ENCODE results near the gene ACY1. TPM values are rescaled to one million over a fixed set of nuclear protein-coding genes. Genes with fewer than 3 reads are reported as not detected.
A peak's percentile ranks its signal among the peaks of the same experiment; 100 is the strongest.

Gene ACY1
- polyA plus RNA-seq, 10 donors, result 8.9 to 15.1 (median 13.2) TPM

DNA sequence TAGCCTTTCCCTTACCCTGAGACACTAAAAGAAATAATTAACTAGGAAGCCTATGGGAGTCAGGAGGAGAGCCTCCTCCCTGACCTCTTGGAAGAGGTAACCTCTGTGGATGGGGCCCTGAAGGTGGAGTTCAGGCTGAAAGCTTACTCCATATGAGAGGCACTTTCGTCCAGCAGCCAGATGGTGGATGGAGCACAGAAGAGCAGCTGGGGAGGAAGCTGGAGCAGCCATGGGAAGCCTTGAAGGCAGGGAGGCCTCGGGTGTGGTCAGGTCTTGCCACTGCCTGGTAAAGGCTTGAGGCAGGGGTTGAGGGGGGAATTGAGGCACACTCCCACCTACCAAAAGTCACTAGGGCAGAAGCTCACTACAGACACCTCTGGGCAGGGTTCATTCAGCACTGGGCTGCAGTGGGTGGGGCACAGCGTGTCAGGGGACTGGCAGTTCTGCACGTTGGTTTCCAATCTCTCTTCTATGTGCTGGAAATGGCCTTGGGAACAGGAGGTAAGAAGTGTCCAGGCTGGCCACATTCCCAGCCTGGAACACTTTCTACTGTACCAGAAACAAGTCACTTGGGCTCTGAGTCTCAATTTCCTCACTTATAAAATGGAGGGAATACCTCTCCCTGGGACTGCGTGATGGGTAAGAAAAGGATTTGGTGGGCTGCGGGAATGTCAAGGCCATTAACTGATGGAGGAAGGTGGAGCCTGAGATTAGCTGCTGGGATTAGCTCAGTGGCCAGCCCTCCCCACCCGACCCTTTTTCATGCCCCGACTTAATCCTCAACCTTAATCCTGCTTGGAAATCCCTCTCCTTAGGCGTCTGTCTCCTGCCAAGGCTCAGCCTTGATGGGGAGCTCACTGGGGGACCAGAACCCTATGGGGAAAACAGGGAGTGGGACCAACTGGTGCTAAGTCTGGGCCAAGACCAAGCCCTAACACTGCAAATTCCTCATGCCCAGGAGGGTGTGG, 21.4 kb upstream of the ACY1 start:
- no peak for DNase-seq

DNA sequence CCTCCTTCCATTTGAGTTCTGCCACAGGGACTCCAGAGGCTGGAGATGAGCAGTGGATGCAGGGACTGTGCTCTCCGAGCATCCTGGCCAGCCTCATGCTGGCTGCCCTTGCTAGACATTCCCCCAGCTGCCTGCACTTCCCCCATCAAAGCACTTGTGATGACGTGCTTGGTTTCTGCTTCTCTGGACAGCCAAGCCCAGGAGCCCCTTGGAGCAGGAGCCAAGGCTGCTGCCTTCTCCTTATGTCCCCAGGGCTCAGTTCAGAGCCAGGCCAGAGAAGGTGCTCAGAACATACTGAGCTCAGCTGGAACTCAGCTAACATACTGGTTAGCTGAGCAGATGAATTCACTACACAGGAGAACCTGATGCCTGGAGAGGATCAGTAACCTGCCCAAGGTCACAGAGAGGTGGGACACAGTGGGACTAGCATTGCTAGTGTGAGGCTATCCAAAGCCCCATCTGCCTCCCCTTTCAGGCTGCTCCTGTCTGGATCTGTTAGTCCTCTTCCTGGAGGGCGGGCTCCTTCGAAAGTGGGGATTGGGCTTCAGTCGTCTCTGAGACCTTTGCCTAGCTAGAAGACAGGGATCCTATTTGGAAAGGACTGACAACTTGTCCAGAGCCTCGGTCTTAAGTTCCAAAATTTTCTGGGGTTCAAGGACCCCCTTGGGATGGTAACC, 20.3 kb upstream of the ACY1 start:
- DNase-seq, result peak in 1 of 3 donors; percentile 70

DNA sequence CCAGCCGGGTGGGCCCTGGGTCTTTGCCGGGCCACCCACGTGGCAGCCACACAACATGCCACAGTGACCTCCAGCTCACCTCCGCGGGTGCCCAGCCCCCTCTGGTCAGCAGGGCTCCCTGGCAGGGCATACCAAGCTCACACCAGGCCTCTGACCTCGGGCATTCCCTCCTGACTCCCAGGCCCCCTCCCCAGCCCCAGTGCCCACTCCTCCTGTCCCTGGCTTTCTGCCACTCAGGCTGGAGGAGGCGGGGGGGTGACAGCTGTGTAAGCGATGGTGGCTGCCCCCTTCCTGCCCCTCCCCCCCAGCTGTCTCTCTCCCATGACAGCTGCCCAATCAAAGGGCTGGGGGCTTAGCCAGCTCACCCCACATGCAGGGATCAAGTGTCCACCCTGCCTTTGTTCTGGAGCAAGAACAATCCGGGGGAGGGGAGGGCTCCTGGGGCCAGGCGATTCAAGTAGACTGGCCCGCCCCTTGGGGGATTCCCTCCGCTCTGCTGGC, 19.3 kb upstream of the ACY1 start:
- peak in 2 of 3 donors; percentile 67 to 69 for DNase-seq

DNA sequence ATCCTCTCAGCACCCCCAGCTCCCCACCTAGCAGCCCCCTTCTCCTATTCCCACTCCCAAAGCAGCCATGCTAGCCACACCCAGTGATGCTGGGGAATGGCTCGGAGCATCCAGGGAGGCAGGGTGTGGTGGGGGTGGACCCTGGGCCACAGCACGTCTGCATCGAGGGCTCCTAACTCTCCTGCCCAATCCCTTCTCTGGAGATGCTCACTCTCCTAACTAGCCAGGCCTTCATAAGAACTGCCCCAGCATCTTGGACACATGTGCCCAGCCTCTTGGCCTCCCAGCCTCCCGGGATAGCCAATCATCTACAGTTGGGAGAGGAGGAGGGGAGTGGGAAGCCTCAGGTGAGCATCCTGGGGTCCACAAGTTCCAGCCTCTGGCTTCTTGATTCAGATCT, 18.8 kb upstream of the ACY1 start:
- no peak for DNase-seq

DNA sequence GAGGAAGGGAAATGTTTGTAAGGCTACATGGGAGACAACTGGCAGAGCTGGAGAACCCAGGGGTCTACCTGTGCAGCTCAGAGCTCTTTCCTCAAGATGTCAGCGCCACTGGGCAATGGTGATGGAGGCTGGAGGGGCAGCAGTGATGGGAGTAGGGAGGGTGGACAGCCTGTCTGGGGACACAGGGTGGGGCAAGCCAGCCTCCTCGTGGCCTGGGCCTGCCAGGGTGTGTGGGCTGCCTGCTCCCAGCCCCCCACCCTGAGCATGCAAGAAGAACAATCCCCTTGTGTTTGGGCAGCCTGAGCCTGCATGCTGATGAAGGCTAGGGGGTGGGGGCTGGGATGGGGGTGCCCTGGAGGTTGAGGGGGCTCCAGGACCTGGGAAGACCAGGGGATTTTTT, 17.3 kb upstream of the ACY1 start:
- DNase-seq, result no peak

DNA sequence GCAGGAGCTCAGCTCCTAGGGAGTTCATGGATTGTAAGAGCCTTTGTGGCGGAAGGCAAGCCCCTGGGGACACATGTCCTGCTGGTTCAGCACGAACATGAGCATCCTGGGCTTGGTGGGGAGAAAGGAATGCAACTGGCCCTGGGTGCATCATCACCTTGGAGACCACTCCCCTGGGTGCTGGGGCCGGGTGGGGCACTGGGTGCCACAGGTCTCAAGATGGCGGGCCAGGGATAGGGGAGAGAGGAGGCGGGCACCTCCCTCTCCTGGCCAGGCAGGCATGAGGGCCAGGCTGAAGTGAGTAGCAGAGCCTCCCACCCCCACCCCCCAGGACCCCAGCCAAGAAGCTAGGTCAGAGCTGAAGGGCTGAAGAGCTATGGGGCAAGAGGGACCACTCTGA, 16.8 kb upstream of the ACY1 start:
- no peak for DNase-seq

DNA sequence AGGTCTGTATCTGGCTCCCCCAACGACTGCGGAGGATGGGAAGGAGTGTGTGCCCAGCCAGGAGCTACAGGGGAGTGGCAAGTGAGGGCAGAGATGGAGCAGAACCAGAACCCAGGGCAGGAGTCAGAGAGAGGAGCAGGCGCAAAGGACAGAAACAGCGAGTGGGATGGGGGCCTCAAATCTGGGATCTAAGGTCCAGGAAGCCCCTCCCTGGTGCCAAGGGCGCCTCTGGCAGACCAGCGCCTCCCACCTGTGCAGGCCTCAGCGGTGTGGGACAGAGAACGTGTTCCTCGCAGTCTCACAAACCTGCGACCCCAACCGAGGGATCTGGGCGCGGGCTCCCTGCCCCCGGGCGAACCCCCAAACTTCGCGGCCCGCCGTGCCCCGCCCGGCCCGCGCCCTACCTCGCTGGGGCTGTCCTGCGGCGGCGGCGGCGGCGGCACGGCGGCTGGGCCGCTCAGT, 16.4 kb upstream of the ACY1 start:
- peak in 1 of 3 donors; percentile 60 for DNase-seq

DNA sequence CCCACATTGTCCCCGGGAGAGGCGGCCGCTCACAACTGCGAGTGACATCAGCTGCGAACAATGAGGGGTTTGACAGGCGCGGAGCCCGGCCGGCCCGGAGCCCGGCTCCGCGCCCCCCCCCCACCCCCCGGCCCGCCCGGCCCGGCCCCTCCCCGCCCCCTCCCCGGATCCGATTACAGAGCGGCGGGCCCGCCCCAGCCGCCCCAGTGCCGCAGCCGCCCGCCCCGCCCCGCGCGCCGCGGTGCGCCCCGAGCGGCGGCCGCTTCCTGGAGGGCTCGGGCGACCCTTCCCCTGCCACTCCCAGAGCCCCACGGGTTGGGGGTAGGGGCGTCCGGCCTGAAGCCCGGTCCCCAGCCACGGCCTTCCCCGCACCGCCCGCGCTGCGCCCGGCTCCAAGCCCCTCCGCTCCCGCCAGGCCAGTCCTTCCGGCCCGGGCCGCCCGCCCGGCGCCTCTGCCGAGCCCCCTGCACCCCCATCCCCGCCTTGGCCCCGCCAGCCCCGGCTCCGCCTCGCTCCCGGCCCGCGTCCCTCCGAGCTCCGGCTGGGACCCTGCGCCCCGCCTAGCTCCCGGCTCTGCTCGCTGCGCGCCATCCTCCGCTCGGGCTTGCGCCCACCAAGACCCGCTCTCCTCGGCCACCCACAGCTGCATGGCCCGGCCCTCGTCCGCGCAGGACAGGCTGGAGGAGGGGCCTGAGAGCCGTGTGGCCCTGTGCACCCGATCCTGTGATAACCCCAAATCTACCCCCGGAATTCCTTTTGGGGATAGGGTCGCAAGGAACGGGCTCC, 15.8 kb upstream of the ACY1 start, which contains the start of gene PCBP4:
Gene PCBP4 (minus strand): TSS at position 71 of the 786 bp plus-strand sequence. CDS start 6,214 bp downstream, outside the sequence.
- DNase-seq, result peak in 2 of 3 donors; percentile 75 to 88

DNA sequence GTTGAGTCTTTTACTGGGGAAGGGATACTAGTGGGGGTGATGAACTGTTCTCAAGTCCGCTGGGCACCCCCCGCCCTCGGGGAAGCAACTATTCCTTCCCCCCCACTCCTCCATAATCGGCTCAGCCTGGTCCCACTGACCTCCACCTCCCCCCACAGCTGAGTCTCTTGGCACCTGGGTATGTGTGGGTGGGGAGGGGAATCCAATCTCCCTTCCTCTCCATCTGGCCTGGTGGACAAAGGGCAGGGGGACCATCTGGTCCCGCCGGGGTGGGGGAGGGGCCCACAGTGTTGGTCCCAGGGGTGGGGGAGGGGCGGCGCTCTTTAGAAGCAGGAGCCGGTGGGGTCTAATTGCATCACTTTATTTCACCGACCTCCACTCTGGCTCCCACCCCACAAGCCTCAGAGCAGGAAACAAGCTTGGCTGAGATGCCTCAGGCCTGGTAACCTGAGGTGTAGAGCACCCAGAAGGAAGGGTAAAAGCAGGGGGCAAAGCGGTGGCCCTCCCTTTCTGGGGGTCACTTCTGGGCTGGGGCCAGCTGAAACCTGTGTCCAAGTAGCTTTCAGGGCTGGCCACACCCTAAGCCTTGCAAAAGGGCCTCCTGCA, 15.1 kb upstream of the ACY1 start:
- DNase-seq, result no peak

DNA sequence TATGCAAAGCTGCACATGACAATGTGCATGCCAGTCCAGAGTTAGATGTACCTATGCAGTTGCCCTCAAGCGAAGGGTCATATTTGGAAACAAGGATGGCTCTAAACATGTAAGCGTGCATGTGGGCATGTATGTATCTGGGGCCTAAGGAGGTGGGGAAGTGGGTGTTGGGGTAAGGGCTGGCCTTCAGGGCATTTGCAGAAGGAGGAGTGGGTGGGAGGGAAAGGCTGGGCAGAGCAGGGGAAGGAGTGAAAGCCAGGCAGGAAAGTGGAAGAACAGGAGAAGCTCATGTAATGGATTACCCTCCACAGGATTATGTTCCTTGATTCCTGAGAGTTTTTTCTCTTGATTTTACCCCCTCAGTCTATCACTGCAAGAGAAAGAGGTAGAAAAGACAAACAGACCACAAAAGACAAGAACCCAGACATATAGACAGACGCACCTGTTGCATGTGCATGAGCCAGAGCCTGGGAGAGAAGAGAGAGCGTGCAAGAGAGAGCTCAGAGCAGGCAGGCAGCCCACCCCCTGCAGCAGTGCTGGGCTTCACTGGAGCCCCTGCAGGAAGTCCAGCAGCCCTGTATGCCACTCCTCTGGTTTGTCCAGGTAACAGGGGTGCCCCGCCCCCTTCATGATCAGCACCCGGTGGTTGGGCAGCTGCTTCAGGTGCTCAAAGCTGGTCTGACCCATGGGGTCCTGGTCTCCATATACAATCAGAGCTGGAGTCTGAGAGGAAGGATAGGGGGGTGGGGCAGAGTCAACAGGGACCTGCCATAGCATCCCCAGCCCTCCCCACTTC, 14.3 kb upstream of the ACY1 start:
- DNase-seq, result no peak

DNA sequence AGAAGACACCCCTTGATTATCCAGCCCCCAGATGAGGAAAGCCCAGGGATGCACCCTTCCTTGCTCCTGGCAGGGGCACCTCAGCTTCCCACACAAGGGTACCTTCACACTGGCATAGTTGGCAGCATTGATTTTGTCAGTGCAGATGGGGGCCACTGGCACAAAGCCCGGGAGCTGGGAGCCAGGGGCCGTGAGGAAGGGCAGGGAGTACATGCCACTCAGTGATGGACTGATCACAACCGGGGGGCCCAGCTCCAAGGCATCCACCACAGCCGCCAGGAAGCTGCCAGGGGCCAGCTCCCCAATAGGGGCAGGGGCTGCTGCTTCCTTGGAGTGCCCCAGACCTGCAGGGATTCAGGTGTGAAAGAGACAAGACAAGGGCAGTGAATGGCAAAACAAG, 13.5 kb upstream of the ACY1 start:
- DNase-seq, result no peak

DNA sequence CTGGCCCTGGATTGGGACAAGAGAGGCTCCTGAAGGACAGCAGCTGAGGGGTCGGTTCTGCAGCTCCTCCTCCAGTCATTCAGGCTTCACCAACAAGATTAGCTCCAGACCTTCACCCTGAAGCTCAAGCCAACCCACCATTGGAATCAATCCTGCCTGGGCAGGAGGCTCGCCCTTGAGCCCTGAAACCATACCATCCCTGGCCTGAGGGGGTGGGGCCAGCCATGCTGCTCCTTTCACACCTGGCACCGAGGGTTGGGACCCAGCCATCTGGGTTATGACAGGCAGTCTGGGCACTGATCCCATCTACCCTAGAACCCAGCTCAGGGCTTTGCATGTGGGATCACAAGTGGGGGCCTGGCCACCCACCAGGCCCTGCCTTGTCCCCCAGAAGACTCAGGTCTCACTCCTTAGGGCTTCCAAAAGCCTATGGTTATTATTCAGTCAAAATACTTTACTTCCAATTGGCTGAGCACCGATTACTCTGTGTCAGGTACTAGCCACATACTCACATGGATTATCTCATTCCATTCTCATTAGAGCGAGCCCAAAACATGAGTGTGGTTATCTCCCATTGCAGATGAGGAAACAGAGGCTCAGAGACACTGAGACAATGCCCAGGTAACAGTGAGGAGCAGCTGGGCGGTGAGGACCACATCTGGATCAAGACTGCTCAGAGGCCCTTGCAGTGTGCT, 12.6 kb upstream of the ACY1 start:
- DNase-seq, result no peak

DNA sequence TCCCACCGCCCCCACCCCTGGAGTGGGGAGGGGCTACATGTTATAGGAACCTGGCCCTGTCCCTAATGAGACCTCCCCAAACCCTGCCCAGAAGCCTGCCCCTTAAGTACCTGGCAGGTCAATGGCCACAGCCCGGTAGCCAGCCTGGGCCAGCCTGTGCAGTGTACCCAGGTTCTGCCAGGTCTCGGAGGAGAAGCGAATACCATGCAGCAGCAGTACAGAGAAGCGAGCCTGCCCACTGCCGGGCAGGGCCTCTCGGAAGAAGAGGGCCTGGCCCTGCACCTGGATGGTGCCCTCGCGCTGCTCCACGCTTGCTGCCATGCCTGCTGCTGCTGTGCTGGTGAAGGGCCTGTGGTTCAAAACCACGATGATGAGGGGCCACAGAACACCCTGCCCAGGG, 12.0 kb upstream of the ACY1 start:
- DNase-seq, result no peak

DNA sequence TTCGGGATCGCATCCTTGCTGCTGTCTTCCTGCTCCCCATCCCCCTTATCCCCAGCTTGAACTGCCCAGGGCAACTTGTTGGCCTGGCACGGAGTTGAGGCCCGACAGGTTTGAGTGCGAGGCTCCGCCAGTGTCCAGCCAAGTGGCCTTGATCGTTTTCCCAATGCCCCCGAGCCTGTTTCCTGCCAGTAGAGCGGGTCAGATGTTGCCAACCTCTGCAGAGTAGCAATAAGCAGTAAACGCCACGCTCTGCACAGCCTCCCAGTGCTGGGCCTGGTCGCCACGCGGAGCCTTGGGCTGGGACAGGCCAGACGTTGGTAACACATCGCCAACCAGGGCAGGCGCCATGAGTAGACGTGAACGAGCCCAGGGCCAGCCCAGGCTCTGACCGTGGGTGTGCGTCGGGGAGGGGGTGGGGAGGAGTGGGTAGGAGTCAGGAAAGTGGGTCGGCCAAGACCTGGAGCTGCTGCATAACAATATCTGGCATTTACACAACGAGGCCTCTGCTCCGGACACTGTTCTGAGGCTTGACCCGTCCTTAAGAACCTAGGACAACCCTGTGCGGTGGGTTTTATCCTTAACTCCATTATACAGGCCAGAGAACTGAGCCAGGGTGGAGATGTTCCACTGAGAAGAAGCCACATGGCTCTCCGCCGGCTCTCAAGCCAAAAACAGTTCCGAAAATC, 8.9 kb upstream of the ACY1 start:
- DNase-seq, result no peak

DNA sequence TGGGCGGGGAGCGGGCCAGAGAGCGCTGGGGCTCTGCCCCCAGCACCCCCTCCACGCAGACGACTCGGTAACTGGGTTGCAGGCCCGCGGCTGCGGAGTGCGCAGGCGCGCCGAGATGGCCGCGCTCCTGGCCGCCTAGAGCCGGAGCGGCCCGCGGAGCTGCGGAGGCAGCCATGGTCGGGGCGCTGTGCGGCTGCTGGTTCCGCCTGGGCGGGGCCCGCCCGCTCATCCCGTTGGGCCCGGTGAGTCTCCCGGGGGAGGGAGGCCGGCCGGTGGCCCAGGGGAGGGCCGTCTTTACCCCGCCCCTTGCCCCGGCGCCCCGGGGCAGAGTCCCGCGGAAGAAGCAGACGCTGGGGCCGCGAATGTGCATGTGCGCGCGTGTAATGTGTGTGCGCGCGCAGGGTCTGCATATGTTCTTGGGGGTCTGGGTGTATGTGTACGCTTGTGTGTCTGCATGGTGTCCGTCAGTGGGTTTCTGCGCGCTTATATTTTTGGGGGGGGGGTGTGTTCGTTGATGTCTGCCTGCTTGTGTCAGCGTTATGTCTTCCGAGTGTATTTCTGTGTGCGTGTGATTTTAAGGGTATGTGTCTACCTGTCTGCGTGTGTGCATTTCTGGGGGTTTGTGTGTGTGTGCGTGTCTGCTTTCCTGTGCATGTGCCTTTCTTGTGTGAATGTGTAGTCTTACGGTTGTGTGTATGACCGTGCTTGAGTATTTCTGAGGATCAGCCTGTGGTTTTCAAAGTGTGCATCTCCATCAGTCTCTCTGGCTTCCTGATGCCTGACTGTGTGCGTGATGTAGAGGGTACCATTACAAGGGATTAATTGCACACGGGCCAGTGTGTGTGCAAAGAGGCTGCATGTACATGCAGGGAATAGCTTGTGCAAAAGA, 8.1 kb upstream of the ACY1 start, which contains the start of gene ABHD14A:
Gene ABHD14A (plus strand): TSS at position 102 of the 889 bp plus-strand sequence. CDS start 72 bp downstream, at position 174.
- peak in 2 of 3 donors; percentile 85 to 91 for DNase-seq

DNA sequence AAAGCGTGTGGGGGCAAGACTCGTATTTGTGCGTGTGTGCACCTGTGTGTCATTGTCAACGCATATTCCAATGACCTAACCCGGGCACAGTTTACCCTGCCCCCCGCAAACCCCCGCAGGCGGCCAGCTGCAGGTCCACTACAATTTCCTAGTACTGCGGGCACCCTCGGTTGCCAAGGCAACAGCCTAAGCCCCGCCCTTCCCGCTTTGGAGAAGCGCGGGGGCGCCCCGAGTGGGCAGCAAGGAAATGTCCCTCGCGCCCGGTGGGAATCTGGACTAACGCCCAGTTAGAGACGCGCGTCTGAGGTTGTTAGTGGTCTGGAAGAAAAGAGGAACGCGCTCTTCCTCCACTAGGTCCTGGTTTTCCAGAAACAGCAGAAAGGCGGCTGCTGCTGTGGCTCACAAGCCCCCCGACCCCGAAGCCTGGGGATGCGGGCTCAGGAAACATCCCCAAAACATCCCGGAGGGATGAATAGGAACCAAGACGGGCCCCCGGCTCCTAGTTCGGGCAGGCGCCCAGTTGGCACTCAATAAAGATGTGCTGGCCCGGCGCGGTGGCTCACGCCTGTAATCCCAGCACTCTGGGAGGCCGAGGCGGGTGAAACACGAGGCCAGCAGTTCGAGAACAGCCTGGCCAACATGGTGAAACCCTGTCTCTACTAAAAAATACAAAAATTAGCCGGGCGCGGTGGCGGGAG, 7.3 kb upstream of the ACY1 start:
- DNase-seq, result peak in 2 of 3 donors; percentile 65 to 79

DNA sequence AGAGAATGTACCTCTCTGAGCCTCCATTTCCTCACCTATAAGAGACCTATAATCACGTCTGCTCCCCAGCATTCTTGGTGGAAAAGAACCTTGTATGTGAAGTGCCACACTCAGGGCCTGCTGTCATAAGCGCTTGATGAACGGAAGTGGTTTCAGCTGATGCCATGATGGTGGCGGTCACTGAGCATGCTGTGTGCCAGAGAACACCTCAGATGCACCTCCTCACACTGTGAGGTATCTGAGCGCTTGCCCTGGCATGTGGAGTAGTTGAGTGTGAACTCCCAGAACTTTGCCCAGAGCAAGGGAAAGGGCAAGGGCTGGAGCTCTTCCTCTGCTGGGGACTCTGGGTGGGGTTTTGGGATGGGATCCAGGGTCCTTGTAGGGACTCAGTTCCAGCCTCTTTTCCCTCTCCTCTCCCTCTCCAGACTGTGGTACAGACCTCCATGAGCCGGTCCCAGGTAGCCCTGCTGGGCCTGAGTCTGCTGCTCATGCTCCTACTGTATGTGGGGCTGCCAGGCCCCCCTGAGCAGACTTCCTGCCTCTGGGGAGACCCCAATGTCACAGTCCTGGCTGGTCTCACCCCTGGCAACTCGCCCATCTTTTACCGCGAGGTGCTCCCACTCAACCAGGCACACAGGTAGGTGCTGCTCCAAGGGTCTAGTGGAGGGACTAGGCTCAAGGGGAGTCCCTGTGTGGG, 5.7 kb upstream of the ACY1 start:
- no peak for DNase-seq
